Activated CD8-positive, alpha-beta memory T cell treated with anti-CD3 and anti-CD28 coated beads, Interleukin-2, amount 50 U/mL, for 1 hour (primary cell): Measurements from ENCODE around the gene CPSF3.
"Not testable (repeated sequence)": the region's sequence is repeated elsewhere in the genome, so short reads cannot be mapped to it uniquely, and the experiment has no call there.

Experiments used
- DNase-seq: peaks from one replicate; pipeline ENCODE4 v3.0.0-alpha.2; 2020; ENCODE audit errors: extremely low read depth

Gene CPSF3

DNA sequence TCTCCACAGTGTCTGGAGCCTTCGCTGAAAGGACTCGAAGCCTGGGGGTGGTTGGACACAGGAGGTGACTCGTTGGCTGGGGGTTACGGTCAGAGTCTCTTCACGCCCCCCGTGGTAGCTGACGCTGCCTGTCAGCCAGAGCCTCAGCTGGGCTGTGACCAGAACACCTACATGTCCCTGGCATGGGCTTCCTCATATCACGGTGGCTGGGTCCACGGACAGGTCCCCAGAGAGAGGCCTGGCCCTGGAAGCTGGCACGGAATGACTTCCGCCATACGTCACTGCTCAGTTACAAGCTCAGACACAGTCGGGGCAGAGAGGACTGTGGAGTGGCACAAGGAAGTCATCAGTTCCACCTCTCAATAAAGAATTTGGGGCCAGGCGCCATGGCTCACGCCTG lies 28.6 kb upstream of the CPSF3 start:
- DNase-seq, result no peak

GRCh38 chr2:9397201-9397600 lies 26.3 kb upstream of the CPSF3 start:
- no peak for DNase-seq

DNA sequence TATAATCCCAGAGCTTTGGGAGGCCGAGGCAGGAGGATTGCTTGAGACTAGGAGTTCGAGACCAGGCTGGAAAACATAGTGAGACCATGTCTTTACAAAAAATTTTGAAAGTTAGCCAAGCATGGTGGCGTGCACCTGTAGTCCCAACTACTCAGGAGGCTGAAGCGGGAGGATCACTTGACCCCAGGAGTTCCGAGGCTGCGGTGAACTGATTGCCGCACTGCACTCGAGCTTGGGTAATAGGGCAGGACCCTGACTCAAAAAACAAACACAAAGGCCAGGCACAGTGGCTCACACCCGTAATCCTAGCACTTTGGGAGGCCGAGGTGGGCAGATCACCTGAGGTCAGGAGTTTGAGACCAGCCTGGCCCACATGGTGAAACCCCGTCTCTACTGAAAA lies 25.2 kb upstream of the CPSF3 start:
- DNase-seq, result not testable (repeated sequence)

- no peak for DNase-seq
Measured at GRCh38 chr2:9398881-9399780, 24.3 kb upstream of the CPSF3 start.

GRCh38 chr2:9400268-9401058 lies 23.0 kb upstream of the CPSF3 start:
- DNase-seq, result no peak

- no peak for DNase-seq
Measured at GRCh38 chr2:9401059-9401547, 22.4 kb upstream of the CPSF3 start.

DNA sequence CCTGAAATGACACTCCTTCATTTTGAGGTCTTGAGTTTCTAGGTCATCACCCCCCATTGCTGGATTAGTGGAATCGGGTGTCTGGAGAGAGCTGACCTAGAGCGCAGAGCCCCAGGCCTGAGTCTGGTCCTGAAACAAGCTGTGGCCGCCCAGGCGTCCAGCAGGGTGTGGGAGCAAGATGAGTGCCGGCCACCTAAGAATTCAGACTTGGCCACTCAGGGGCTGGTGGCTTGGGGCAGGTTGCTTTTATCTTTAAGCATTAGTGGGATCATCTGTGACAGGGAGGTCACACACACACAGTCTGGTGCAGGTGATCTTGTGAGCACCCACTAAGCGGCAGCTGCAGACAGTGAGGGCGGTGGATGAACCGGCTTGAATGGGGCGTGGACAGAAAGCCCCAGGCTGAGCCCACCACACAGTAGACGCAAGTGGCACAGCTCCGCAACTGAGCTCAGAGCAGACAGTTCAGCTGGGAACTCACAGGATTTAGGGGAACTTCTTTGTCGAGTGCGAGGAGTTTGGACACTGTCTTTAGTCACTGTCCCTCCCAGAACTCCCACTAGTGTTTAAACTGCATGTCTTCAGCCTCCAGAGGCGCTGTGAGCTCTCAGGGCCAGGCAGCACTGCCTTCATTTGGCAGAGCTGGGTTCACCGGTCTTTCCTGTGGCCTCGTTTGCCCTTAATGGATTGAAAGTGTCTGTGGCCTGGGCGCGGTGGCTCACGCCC lies 21.6 kb upstream of the CPSF3 start:
- no peak for DNase-seq

- no peak for DNase-seq
Measured at GRCh38 chr2:9403924-9404323, 19.5 kb upstream of the CPSF3 start.

- no peak for DNase-seq
Measured at GRCh38 chr2:9404451-9404850, 19.0 kb upstream of the CPSF3 start.

- DNase-seq, result no peak
Measured at GRCh38 chr2:9405636-9406035, 17.8 kb upstream of the CPSF3 start.

DNA sequence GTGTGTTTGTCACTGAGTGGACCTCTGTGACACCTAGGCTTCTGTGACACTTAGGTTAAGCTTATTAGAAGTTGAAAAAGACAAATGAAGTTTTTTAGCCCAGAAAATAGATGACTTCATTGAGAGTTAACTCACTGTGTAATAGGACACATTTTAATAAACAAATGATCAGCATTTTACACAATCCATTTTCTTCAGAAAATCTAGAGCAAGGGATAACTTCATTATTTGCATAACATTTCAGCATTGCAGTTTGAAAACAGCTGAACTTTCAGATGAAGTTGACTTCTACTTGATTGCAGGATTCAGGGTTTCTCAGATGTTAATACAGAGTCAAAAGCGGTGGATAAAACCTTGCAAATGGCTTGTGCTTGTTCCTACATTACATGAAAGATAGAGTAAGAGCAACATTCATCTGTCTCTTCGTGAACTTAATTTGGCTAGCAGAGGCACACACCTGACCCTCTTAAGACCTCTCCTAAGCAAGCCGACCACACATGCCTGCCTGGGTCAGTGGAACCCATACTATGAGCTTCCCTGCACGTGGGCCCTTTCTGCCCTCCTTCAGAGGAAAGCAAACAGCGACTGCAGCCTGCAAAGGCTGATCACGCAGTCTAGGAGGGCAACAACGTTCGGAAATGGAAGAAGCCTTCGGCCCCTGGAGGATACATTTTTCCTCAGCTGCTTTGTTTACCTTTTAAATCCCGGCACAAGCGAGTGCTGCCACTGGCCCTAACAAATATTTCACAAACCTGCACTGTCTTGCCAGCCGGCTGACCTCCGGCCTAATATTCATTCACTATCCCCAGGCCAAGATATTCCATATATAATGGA lies 16.7 kb upstream of the CPSF3 start:
- no peak for DNase-seq

GRCh38 chr2:9407363-9407811 lies 16.1 kb upstream of the CPSF3 start:
- no peak for DNase-seq

- DNase-seq, result no peak
Measured at GRCh38 chr2:9408641-9409151, 14.8 kb upstream of the CPSF3 start.

- no peak for DNase-seq
Measured at GRCh38 chr2:9410108-9410507, 13.3 kb upstream of the CPSF3 start.

- no peak for DNase-seq
Measured at GRCh38 chr2:9412781-9413180, 10.7 kb upstream of the CPSF3 start.

GRCh38 chr2:9415516-9416169 lies 7.8 kb upstream of the CPSF3 start:
- no peak for DNase-seq

- DNase-seq, result no peak
Measured at GRCh38 chr2:9416267-9416961, 7.0 kb upstream of the CPSF3 start.

GRCh38 chr2:9416962-9417316 lies 6.5 kb upstream of the CPSF3 start:
- DNase-seq, result no peak

GRCh38 chr2:9417725-9418124 lies 5.7 kb upstream of the CPSF3 start:
- DNase-seq, result no peak

- DNase-seq, result no peak
Measured at GRCh38 chr2:9418746-9419145, 4.7 kb upstream of the CPSF3 start.
